Measurements from ENCODE around the gene ACTR5.
"Not testable (repeated sequence)": the region's sequence is repeated elsewhere in the genome, so short reads cannot be mapped to it uniquely, and the experiment has no call there.

The ACTR5 gene

DNA sequence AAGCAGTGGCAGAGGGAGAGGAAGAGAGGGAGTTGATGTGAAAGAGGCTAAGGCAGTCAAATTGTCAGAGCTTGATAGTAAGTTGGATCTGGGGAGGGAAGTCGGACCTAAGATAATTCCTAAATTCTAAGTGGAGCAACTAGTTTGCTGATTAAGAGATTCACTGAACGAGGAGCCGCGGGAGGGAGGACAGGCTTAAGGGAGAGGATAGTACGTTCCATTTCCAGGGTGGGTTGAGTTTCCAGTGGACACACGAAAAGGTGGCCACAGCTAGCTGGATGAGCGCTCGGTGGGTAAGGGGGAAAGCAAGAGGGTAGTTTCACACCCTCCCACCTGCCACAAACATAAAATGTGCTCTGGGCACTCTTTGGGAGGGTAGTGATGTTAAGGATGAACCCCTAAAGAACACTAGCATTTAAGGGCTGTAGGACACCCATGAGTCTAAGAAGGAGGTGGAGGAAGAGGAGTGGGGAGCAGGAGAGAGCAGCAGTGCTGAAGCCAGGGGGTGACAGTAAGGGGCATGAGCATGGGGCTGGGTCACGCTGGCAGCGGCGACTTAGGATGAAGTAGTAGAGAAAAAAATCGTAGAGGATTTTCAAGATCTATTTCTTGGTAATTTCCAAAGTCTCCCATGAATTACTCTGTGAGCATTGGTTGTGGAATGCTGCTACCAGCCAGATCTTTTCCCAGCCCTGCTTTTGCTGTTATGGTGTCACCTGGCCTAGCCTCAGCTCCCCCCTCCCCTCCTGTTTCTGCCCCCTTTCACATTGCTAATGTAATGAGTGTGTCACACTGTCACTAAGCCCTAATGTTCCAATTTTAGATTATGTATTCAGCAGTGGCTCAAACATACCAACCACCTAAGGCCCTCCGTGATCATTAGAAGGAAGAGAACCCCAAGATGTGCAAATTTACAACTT, 21.4 kb downstream of the ACTR5 start:
- DNase-seq: no peak

DNA sequence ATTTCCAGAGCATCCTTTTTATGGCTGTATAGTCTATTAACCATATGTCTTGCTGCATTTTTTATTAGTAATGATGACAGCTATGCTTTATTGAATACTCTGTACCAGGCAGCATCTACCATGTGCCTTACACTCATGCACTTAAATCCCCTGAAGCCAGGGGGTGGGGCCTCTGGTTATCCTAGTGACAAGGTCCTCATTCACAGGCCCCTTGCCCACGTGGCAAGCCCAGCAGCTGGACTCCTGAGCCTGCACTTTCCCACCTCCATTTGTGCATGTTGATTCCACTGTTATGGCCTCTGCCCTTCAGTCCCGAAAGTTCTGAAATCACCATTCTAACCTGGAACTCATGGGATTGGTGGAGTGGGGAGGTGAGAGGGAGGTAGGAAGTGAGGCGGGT, 22.3 kb downstream of the ACTR5 start:
- DNase-seq: no peak

DNA sequence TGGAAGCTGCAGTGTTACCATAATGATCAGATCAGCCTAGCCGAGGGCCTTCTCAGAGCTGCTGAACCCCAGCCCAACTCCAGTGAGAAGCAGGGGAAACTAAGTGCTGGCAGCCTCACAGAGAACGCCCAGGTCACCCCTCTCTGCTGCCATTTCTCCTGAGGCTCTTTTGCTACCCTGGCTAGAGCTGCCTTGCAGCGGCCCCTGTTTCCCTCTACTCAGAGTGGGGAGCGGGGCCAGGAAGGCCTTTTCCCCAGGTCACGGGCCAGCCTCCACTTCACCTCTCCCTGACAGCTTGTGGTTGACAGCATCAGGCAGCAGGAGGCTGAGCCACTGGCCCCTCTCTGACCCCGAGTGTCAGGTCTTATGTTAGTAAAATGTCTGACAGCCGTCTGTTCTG, 22.7 kb downstream of the ACTR5 start:
- no peak for DNase-seq

DNA sequence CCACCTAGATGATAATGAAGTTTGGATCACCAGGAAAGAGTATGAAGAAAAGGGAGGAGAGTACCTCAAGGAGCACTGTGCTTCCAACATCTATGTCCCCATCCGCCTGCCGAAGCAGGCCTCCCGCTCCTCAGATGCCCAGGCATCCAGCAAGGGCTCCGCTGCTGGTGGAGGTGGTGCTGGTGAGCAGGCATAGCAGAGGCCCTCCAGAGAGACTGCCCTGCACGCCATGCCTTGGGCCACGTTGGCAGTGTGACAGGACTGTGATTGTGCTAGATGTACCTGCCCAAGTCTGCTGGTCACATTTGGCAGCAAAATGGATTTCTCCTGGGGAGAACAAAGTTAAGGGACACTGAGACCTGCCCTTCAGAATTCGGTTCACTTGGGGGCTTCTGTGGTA, 23.4 kb downstream of the ACTR5 start:
- no peak for DNase-seq

DNA sequence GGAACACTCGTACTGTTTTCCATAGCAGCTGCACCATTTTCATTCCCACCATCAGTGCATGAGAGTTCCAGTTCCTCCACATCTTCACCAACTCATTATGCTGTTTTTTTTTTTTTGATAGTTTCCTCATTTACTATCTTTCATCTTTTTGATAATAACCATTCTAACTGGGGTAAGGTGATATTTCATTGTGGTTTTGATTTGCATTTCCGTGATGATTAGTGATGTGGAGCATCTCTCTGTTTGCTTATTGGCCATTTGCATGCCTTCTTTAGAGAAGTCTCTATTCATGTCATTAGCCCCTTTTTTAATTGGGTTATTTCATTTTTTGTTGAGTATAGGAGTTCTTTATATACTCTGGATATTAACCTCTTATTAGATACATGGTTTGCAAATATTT, 25.9 kb downstream of the ACTR5 start:
- DNase-seq: no peak

DNA sequence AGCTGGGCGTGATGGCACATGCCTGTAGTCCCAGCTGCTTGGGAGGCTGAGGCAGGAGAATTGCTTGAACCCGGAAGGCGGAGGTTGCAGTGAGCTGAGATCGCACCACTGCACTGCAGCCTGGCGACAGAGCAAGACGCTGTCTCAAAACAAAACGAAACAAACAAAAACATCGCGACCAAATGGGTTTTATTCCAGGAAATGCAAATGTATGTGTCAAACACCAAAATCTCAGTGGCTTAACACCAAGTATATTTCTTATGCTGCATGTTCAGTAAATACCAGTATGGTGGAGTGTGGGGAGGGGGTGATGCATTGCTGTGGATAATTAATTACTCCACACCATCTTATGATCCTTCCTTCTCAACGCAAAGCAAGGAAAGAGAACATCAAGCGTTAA, 28.1 kb downstream of the ACTR5 start:
- DNase-seq: no peak

DNA sequence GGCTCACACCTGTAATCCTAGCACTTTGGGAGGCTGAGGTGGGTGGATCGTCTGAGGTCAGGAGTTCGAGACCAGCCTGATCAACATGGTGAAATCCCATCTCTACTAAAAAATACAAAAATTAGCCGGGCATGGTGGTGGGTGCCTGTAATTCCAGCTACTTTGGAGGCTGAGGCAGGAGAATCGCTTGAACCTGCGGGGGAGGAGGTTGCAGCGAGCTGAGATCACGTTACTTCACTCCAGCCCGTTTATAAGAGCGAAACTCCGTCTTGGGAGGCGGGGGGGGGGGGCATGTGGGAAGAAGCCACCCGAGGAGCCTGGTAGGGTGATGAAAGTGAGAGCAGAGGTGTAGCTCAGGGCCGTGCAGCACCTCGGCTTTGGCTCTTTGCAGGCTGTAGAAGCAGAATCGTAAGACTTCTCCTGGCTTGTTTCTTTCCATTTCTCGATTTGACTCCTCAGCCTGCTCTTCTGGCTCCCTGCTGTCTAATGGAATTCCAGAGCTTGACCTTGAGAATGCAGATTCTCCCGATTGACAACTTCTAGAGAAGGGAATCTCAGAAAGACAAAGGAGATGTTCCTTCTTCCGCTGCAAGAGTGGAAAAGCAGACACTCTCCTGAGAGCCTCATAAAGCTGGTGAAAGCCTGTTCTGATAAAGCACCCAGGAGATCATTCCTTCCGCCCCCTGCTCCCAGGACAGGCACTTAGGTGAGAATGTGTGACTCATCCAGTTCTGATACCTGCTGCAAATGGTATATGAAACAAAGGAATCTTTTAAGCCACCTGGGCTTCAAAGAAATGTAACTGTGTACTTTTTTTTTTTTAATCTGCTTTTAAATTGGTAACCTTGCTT, 31.2 kb downstream of the ACTR5 start:
- DNase-seq: no peak

DNA sequence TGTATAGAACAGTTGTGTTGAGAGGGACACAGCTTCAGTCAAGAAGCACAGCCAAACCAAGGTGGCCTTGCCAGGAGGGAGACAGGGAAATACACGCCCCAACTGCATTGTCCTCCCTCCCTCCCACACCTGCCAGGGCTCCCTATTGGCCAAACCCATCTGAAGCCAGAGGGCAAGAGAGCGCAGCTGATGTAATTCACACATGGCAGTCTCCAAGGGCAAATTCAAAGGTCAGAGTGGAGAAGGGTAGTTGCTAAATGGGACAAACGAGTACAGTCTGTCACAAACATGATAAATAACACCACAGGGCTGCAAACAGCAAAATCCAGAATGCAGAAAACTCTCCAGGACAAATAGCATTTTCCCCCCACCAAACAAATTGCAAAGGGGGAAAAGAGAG, 34.0 kb downstream of the ACTR5 start:
- DNase-seq: no peak

DNA sequence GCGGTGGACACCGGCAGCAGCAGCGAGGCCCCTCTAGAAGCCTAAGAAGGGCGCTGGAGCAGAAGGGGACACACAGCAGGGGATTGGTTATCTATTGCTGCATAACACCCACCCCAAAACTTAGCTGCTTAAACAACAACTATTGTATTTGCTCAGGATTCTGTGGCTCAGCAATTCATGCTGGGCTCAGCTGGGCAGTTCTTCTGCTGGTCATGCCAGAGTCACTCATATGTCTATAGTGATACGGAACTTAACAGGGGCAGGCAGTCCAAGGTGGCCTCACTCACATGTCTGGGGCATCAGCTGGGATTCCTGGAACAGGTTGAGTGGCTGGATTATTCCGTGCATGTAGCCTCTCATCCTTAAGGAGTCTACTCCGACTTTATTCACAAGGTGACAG, 39.6 kb downstream of the ACTR5 start:
- no peak for DNase-seq

DNA sequence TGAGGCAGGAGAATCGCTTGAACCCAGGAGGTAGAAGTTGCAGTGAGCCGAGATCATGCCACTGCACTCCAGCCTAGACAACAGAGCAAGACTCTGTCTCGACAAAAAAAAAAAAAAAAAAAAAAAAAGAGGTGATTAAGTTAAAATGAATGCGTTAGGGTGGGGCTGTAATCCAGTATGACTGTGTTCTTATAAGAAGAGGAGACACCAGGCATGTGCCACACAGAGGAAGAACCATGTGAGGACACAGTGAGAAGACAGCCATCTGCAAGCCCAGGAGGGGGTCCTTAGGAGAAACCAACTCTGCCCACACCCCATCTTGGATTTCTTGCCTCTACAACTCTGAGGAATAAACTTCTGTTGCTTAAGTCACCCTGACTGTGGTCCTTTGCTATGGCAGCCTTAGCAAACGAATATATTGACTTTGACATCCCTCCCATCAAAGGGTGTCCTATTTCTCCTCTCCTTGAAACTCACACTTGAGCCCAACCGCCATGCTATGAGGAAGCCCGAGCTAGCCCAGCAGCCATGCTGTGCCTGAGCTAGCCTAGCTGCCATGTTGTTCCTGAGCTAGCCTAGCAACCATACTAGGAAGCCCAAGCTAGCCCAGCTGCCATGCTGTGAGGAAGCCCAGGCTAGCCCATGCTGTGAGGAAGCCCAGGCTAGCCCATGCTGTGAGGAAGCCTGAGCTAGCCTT, 41.4 kb downstream of the ACTR5 start:
- DNase-seq: no peak

DNA sequence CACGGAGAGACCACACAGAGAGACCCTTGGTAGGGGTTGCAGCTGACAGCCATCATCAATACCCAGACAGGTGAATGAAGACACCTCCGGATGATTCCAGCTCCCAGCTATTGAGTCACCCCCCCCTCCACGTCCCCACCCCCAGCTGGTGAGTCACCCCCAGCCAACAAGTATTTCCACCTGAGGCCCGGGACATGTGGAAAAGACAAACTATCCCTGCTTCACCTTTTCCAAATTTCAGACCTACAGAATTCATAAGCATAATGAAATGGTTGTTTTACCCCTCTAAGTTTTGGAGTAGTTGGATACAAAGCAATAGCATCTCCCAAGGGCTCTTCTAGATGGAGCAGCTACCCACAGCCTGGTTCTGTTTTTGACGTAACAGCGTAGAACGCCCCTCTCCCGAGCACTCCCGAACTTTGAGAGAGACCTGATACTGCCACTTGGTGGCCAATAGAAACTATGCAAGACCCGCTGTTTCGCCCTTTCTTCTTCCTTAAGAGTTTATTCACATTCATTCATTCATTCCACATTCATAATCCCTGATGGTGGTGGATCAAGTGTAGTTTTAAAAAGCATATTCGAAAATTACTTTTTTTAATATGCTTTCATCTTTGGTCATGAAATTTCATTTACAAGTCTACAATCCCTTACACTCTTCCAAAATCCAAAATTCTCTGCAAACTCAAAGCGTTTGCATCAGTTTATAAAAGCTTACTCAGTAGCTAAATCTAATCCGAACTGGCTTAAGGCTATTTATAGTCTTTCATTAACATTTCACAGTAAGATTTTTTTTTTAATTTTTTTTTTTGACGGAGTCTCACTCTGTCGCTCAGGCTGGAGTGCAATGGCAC, 42.2 kb downstream of the ACTR5 start:
- DNase-seq: peak; percentile 73 to 89

DNA sequence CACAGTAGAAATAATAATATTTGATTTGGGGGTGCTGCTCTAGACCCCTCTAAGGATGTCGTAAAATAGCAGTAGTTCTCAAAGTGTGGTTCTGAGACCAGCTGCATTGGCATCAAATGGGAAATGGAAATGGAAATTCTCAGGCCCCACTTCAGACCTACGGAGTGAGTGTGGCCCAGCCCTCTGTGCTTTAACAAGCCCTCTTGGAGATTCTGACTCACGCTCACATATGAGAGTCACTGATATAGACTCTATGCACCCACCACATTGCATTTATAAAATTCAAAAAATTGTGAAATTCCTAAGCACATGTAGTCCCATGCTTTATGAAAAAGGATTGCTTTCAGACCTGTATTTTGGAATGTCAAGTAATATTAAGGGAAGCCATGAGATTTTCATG, 43.0 kb downstream of the ACTR5 start:
- no peak for DNase-seq

DNA sequence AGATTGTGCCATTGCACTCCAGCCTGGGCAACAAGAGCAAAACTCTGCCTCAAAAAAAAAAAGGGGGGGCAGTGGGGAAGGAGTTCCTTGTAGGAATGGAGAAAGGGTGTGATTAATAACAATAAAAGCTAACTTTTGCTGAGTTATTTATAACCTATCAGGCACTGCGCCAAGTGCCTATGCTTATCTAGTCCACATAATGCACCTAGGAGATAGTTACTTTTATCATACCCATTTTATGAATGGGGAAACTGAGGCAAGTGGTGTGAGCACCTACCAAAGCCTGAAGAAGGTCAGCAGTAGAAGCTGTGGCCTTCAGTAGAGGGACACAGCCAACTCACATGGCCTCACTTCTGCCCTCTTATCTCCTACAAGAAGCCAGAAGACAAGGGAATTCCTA, 43.7 kb downstream of the ACTR5 start:
- DNase-seq: no peak

DNA sequence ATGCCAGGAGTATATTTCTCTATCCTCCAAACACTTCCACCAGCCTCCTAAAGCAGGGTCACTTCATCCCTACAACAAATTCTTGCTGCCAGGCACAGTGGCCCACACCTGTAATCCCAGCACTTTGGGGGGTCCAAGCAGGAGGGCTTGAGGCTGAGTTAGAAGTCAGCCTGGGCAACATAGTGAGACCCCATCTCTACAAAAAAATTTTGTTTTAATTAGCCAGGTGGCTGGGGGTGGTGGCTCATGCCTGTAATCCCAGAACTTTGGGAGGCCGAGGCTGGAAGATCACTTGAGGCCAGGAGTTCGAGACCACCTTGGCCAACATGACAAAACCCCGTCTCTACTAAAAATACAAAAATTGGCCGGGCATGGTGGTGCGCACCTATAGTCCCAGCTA, 45.8 kb downstream of the ACTR5 start:
- not testable (repeated sequence) for DNase-seq

DNA sequence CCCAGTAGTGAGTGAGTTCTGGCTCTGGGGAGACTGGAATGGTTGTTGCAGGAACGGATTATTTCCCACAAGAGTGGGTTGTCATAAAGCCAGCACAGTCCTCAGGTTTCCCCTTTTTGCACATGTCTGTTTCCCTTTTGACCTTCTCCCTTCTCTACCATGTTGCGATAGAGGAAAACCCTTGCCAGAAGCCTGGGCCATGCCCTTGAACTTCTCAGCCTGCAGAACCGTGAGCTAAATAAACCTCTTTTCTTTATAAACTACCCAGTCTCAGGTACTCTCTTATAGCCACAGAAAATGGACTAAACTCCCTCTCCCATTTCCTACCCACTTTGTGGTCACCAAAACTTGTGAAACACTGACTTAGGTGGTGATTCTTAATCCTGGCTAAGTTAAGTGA, 50.0 kb downstream of the ACTR5 start:
- no peak for DNase-seq

DNA sequence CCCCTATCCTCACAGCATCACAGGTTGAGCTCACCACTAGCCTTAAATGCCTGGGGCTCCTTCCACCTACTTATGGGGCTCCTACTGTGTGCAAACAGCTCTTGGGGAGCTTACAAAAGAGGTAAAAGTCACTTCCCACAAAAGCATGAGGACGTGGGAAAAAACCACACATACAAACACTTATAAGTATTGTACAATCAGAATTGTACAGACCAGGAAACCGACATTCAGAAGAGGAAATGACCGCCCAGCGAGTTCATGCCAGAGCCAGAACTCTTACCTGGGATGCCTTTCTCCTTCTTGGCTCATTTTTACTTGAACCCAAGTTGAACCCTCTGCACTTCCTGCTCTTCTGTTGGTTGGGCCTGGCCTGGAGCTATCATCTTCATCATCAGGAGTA, 50.9 kb downstream of the ACTR5 start:
- no peak for DNase-seq

DNA sequence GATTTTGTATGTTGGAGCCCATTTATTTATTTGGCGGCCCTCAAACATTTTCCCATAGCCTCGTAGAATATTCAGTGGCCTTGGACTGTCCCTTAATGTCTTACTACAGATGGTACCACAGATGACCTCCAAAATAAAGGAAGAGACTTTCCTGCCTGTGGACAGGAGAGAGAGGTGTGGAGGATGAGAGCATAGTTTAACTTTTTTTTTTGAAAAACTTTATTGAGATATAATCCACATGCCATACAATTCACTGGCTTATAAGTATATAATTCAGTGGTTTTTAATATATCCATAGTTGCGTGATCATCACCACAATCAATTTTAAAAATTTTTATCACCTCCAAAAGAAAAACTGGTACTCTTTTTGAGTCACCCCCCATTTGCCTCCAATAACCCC, 52.6 kb downstream of the ACTR5 start:
- DNase-seq: no peak

DNA sequence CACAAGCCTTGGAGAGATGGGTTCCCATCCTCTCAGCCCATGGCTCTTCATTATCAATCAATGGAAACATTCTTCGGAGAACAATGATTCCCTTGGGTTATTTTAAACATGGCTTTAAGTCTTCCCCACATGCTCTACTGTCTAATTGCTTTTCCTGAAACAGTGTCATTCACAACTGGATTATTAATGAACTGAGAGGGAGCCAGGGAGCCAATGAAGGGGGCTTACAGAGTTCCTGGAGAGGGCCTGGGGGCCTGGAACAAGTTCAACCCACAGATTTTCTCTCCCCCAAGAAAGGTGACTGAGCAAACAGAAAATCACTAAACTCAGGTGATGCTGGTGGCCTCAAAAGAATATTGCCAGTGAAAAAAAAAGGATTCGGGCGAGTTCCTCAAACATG, 56.0 kb downstream of the ACTR5 start:
- DNase-seq: no peak

DNA sequence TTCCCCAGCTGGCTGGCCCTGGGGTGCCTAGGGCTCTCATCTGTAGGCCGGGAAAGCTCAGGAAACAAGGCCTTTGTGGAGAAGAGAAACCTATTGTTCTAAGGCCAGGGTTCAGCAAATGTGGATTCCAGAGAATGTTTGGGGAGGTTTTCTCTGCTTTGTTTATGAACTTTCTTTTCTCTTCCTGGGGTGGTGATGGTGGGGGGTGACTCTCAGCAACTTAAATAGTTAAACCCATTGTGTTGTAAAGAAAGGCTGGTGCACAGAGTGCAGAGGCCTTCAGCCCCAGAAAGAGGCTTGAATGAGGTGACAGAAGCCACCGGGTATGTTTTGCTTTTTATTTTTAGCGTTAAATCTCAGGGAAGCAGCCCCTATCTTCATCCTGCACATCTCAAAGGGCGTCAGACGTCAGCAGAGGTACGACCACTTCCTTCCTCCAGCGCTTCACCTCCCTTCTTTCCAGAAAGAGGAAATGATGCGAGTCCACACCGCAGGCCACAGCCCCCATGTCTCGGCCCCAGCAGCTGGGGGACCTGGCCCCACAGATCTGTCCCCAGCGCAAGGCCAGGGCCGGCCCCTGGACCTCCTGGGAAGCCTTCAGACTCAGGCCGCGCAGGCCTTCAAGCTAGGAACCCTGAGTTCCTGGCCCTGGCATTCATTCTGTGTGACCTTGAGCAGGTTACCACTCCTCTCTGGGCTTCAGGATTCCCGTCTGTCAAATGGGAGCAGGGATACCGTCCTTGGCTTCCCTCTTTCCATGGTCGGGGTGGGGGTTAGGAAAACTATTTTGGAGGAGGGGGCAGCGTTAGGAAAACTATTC, 56.6 kb downstream of the ACTR5 start:
- DNase-seq: peak; percentile 78 to 90

DNA sequence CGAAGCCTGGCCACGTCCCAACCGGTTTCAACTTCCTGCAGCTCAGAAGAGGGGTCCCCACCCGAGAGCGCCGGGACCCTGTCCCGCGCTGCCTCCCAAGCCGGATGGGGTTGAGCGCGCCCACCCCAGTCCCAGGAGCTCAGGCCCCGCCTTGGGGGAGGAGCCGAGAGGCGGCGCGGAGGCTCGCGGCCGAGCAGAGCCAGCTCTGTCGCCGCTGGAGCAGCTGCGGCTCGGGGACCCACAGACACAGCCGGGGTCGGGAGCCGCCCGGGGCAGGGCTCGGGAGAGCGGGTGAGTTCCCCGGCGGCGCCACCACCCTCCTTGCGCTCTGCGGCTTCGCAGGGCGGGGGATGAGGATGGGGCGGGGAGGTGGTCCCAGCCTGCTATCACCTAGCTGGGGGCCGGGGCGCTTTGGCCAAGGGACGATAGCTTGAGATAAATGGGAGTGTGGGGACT, 57.3 kb downstream of the ACTR5 start, which contains the start of gene PPP1R16B:
PPP1R16B (plus strand) TSS at position 196 of the 456 bp plus-strand sequence. CDS start 30,229 bp downstream, outside the sequence.
- DNase-seq: peak; percentile 29 to 35
